HuH-7 (cell line): ENCODE results near the gene XK.
"Not testable (repeated sequence)": the region's sequence is repeated elsewhere in the genome, so short reads cannot be mapped to it uniquely, and the experiment has no call there.

ENCODE experiments used
- DNase-seq: peaks from one replicate; pipeline ENCODE4 v3.0.0; 2011; ENCODE audit warnings: low spot score

The XK gene, protein sequence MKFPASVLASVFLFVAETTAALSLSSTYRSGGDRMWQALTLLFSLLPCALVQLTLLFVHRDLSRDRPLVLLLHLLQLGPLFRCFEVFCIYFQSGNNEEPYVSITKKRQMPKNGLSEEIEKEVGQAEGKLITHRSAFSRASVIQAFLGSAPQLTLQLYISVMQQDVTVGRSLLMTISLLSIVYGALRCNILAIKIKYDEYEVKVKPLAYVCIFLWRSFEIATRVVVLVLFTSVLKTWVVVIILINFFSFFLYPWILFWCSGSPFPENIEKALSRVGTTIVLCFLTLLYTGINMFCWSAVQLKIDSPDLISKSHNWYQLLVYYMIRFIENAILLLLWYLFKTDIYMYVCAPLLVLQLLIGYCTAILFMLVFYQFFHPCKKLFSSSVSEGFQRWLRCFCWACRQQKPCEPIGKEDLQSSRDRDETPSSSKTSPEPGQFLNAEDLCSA

DNA sequence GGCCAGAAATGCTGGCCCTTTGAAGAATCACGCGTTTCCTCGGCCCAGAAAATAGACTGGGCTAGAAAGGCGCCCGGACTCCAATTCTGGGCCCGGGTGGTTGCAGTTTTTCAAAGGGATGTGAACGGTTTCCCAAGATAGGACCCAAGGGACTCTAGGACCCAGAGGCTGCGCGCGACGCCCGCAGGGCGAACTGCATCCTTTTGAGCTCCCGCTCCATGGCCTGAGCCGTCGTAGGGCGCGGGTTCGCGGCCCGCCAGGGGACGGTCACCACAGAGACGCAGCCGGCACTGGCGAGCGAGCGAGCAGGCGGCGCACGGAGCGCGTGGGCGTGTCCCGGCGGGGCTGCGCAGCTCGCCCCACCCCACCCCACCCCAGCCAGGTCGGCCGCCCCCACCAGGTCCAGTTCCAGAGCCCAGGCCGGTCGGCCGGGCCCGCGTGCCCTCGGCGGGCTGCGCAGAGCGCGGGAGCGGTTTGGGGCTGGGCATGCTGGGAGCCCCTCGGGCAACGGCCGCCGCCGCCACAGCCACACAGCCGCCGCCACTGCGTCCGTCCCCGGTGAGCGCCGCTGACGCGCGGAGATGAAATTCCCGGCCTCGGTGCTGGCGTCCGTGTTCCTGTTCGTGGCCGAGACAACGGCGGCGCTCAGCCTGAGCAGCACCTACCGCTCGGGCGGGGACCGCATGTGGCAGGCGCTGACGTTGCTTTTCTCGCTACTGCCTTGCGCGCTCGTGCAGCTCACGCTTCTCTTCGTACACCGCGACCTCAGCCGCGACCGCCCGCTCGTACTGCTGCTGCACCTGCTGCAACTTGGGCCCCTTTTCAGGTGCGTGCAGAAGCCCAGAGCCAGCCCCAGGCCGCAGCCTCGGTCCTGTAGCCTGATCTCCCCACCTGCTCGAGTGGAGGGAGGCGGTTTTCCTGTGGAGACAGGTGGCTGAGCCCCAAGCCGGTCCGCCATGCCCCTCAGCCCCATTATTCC lies at the start of gene XK:
TSS of gene XK (plus strand) at position 411 of the 979 bp plus-strand sequence. CDS start at position 582, 171 bp downstream.
- DNase-seq = no peak

DNA sequence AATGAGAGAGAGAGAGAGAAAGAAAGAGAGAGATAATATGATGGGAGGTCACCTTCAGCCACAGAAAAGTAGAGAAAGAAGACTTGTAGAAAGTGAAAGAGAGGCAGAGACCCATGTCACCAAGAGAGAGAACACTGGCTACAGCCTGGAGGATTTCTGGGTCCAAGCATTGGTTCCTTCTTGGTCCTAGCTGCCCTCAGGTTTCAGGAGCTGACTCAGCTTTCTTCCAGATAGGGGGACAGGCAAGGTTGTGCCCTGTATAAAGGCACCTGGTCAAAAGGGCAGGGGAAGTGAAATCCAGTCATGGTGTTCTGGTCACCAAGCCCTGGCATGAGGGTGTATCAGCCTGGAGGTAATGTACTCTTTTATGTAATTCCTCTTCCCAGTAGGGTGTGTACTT lies 47.5 kb upstream of the XK start:
- DNase-seq = no peak

DNA sequence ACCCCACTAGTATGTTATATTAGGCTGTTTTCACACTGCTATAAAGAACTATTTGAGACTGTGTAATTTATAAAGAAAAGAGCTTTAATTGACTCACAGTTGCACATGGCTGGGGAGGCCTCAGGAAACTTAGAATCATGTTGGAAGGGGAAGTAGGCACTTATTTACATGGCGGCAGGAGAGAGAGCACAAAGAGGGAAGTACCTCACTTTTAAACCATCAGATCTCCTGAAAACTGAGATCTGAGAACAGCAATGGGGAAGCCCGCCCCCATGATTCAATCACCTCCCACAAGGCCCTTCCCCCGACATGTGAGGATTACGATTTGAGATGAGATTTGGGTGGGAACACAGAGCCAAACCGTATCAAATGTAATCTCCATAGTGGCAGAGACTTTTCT lies 45.4 kb upstream of the XK start:
- no peak for DNase-seq

DNA sequence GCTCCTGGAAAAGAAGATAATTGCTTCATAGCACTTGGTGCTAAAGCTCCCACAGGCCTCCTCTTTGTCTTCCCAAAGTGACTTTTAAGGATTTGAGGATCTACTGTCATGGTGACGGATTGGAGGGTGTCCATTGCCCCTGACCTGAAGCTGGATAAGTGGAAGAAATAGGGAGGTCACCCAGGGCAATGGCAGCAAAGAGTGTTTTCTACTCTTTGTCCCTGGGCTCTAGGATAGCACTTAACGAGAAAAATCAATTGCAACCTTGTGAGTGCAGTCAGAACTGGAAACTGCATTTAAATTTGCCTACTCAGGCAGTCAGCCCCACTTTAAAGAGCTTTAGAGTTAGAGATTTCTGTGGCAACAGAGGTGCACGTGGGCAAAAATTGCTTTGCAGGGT lies 43.7 kb upstream of the XK start:
- no peak for DNase-seq

DNA sequence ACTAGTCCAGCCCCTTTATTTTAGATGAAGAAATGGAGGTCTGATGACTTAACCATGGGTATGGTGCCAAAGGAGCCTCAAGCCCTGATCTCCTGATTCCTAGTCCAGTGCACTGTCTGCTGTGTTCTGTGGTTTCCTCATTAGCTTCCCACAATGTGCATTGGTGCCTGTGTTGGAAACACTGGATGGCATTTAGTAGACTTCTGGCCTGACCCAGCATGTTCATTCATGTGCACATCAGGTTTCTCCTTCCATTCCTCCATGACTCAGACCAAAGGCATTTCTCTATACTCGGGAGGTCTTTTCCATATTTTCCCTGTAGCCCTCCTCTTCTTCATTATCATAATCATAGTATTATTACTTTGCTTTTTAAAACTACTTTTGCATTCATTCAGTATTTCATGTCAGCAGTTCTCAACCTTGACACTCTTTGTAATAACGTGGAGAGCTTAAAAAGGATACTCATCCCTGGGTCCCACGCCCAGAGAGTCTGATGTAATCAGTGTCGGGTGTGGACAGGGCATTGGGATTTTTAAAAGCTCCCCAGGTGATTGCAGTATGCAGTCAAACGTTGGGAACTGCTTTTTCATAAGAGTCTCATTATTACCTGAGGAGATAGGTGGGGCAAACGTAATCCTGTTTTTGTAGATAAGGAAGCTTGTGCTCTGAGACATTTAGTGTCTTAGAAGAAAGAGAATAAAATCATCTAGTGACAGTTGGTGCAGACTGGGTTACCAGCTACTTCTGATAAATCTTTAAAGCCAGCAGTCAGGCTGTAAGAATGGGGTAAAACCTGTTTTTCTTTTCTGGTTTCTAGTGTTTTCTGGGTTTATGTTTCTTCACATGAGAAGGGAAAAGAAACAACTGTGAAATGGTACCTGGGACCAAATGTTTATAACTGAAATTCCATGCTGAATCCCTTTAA lies 40.9 kb upstream of the XK start:
- no peak for DNase-seq

DNA sequence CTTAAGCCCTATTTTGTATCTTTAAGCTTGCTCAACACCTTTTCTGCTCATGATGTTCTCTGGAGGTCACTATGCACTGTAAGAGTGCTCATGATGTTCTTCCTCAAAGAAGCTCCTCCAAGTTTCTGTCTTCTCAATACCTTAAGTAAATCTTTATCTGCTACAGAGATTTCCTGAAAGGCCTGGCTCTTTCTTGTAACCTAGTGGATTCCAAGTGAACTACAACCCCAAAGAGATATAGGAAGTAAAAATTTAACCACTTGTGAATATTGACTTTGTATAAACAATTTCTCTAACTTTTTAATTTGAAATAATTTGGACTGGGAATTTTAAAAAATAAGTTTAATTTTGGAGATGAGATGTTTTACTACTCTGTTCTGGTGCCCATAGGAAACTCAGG lies 39.3 kb upstream of the XK start:
- no peak for DNase-seq

DNA sequence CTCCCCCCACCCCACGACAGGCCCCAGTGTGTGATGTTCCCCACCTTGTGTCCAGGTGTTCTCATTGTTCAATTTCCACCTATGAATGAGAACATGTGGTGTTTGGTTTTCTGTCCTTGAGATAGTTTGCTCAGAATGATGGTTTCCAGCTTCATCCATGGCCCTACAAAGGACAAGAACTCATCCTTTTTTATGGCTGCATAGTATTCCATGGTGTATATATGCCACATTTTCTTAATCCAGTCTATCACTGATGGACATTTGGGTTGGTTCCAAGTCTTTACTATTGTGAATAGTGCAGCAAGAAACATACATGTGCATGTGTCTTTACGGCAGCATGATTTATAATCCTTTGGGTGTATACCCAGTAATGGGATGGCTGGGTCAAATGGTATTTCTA lies 34.7 kb upstream of the XK start:
- not testable (repeated sequence) for DNase-seq

DNA sequence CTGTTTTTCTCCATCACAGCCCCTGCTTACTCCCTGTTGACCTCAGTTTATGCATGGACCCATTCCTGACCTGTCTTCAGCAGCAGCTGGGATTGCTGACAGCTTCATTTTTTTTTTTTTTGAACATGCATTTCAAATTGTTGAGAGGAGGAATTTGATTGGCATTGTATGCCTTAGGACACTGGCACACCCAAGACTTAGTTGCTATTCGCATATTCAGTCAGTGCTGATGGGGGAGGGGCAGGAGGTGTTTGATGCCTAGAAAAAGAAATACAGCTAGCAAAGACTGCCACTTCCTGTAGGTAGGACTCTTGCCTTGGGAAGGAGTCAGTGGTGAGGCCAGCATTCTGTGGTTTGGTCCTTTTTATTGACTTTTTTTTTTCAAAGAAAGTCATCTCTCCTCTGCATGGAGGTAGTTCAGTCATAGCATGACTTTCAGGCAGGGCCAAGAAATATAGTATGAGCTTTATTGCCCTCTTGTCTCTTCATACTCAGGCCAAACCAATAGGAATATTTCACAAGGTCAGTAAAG lies 33.6 kb upstream of the XK start:
- DNase-seq = no peak

DNA sequence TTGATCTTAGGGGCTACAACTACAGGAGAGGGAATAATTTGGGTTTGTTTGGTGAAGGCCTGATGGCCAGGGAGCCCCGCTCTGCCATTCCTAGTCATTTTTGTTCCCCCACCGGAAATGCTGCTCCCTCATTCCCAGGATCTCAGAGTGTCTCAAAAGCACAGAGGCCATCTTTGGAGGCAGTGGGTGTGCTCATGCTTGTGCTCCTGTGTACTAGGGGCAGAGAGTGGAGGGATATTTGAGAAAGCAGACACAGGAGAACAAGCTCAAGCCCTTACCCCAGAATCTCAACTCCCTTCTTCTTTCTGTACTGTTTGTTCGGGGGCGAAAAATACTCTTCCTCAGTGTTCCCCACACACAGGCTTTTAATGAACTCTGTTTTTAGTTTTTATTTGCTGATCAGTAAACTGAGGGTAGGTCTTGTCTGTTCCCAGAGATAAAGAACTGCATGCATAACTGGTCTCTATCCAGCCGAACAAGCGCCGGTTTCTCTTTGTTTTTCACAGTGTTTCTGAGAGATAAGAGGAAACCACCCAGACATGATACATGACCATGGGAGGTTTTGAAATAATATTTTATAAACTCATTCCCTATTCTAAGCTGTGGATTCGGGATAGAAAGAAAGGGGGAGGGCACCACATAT lies 32.9 kb upstream of the XK start:
- no peak for DNase-seq

DNA sequence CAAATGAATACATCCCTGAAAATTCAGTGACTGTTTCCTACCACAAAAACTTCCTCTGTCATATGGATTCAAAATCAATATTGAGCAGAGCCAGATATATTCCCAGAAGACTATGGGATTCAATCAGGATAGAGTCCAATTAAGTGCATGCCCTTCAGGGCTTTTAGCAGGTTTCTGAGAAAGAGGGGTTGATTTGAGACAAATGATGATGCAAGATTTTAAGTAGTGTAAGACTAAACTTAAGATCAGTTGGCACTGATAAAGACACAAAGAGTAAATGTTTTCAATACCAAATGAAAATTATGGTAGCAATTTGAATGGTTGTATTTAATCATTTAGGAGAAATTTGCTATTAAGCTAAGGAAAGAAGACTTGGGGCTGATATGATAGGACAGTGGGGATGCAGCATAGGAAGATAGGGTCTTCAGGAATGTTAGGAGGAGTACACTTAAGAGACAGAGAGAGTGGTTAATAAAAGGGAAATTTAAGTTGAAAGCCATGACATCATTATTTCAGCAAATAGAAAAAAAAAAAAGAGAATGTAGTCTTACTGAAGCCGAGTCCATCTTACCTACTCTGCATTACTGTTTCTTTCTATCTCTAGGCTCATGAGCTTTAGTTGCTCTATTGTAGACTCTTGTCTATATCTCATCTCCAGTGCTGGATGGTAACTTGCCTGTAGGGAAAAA lies 32.0 kb upstream of the XK start:
- no peak for DNase-seq

DNA sequence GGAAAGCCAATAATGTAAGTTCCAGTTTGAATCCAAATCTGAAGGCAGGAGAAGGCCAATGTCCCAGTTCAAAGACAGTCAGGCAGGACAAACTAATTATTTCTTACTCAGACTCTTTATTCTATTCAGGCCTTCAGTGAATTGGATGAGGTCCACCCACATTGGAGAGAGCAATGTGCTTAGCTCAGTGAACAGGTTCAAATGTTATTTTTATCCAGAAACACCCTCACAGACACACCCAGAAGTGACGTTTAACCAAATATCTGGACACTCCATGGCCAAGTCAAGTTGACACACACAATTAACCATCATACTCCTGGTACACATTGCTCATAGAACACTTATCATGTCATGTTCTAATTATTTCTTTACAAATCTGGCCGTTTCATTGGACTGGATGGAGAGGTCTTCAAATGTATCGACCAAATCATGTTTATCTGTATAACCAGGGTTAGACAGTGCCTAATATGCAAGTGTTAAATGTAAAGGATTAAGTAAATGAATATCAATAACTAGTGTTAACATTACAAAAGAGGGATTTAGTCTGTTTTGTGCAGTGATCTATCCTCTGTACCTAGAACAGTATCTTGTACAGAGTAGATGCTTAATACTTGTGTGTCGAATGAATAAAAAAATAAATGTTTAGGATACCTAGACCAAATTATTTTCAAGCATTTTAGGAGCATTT lies 27.1 kb upstream of the XK start:
- DNase-seq = no peak

DNA sequence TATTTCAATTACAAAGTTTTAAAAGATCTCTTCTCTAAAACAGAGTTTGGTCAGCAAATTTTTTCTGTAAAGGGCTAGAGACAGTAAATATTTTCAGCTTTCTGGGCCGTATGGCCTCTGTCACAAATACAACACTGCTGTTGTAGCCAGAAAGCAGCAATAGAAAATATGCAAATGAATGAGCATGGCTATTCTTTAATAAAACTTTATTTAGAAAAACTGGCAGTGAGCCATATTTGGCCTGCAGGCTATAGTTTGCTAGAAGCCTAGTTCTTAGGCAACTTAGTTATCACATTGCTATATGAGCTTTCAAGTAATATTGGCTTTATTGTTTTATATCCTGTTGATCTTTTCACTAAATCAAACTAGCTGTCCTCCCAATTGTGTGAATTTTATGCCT lies 26.5 kb upstream of the XK start:
- no peak for DNase-seq

DNA sequence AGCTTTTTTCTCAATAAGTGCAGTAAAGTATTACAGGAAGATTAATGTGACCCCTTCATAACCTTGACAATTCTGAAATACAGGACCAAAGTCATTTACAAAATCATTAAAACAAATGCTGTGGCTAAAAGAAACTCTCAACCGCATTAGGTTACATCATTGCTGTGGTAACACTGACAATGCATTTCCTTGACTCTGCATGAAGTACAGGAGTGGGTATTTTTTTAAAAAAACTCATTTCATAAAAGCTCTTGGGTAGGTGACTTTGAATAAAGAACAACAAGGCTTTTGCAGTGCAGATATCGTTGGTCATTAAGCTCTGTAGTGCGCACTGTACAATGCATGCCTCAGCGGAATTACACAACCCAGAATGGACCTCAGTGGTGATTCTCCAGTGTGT lies 23.4 kb upstream of the XK start:
- DNase-seq = no peak

DNA sequence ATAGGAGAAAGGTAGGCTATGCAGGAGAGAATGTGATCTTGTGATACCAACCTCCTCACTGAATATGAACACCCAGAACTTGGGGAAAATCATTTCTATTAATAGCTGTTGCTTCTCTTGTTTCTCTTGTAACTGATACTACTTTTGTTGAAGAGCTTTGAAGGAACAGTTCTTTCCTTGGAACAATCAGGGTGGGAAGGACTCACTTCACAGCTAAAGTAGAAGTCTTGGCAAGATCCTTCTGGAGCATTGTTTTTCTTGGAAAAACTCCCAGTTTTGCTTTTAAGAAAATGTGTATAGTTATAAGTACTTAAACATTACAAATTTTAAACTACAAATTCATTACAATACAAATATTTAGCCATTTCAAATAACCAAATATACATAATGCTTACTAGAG lies 19.1 kb upstream of the XK start:
- DNase-seq = no peak

DNA sequence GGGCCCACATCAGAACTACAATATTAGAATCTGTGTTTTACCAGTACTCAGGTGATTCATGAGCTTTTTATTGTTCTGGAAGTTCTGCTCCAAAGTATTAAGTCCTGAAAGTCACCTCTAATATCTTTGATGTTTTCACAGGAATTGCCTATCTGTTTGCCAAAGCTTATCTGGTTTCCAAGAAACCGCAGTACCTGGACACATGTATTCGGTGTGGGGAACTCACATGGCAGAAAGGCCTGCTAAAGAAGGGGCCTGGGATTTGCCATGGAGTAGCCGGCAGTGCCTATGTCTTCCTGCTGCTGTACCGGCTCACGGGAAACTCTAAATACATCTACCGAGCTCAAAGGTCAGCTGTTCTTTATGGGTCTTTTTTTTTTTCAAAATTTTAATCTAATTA lies 18.4 kb upstream of the XK start:
- DNase-seq = no peak

DNA sequence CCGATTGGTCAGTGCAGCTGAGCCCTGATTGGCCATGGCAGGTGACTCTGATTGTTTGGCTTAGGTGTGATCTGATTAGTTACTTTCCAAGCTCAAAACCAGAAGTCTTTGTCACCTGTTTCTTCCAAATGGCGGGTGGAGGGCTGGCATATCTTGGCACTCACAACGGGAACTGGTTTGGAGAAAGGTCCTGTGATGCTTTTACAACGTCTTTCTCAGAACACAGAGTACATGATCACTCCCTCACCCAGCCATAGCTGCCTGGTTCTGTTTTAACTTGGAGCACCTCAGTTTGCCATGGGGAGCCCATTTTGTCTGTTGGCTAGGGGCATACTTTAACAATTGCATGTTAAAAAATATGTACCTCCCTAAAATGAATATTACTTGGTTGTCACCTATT lies 13.0 kb upstream of the XK start:
- no peak for DNase-seq

DNA sequence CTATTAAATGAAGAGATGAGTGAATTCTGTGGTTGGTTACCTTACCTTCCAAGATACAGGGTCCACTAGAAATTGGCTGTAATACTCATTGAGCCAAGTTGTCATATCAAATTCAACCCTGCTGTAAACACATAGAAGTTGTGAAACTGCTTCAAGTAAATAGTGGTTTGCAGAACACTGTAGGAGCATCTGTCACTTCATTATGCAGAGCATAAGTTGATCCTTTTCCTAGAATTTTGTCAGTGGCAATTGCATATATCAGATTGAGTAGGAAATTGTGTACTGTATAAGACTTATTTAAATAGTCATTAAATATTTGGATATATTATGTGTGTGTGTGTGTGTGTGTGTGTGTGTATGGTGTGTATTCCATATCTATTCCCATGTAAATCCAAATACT lies 8.8 kb upstream of the XK start:
- DNase-seq = no peak

DNA sequence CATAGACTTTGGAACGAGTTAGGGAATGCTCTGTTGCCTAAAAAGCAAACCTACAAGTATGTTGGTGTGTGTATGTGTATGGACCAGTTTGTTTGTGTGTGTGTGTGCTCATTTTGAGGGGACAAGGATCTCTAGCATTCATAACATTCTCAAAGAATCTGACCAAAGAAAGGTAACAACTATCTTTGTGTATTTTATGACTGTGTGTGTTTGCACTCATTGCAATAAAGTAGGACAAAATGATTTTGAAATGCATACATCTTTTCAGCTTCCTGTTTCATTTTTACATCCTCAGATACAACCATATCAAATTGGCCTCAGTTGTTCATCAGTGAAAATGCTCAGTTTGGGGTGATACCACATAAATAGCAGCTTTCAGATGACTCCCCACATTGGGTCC lies 8.3 kb upstream of the XK start:
- no peak for DNase-seq

DNA sequence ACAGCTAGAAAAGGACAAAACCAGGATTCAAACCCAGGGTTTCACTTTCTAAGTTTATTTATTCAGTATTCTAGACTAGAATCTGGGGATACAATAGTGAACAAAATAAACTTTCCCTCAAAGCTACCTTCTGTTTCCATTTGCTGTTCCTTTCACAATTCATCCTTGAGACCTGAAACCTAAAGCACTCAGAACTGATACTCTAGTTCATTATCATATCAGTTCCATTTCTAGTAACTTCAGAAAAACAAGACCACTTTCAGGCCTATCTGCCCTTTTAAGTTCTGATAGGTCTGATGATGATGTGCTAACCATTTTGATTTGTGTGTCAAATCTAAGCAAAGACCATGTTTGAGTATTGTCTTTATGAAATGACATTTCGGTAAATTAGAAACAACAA lies 7.8 kb upstream of the XK start:
- DNase-seq = no peak

DNA sequence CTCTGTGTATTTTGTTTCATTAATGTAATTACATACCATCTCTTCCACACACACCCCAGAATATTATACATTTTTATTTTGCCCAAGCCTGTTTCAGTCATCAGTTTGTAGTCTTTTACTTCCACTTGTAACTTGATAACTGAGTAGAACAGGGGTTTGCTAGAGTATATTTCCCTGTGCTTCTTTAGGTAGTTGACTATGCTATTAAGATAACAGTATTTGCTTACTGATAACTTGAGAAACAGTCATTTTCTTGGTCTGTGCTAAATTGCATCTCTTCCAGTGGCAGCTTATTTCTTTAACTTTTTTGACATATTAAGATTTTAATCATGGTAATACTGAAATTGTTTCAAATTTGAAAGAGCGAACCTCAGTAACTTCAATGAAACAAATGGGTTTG lies 7.0 kb upstream of the XK start:
- no peak for DNase-seq
